ENCODE data around the gene PALD1. TPM values are rescaled to one million over a fixed set of nuclear protein-coding genes. Genes with fewer than 3 reads are reported as not detected.

The PALD1 gene
- total RNA-seq, 2 donors from 2014 or later, result 17.3 to 19.7 TPM

GRCh38 chr10:70593513-70593890 lies 114.9 kb downstream of the PALD1 start:
- Histone ChIP-seq H3K9ac (ENCODE audit: extremely low read depth, low read length, poor library complexity, severe bottlenecking) (no peak overlapping the region), H3K4me1 (ENCODE audit: control insufficient read depth, insufficient read depth, low read length) (no peaks in the 10 kb centered on the region), H3K36me3 (ENCODE audit: control insufficient read depth, insufficient read depth, low read length) (no peaks in the 10 kb centered on the region), H3K27ac (ENCODE audit: low read depth, low read length) (no peak overlapping the region), H3K9me3 (ENCODE audit: control insufficient read depth, low read length) (no peaks in the 10 kb centered on the region), H3K4me3 (ENCODE audit: low read length) (no peak overlapping the region), H3K27me3 (ENCODE audit: control insufficient read depth, insufficient read depth, low read length, poor library complexity, severe bottlenecking) (no peaks in the 10 kb centered on the region)
- H3K9me3 Mint-ChIP-seq, result no peaks in the 10 kb centered on the region
- peaks cover 13% of the 10 kb centered on the region for H3K4me1 Mint-ChIP-seq
- peak; percentile 15 for DNase-seq
- H3K36me3 Mint-ChIP-seq (ENCODE audit: low read depth), result no peaks in the 10 kb centered on the region
- no peaks in the 10 kb centered on the region for H3K27me3 Mint-ChIP-seq (ENCODE audit: insufficient read depth)
- no peak overlapping the region for H3K4me3 Mint-ChIP-seq
- no peak for TF ChIP-seq CTCF (conservative IDR thresholded peaks at IDR 0.05)
- no peak overlapping the region for H3K27ac Mint-ChIP-seq
- 90 to 92% methylated on average over 3 to 7 of the region's 7 CpGs for WGBS, 2 experiments (ENCODE audit: insufficient coverage in 1 of 2, insufficient read length in 1 of 2)

GRCh38 chr10:70594161-70594560 lies 115.6 kb downstream of the PALD1 start:
- Mint-ChIP-seq H3K4me1 (peaks cover 13% of the 10 kb centered on the region), H3K9me3 (no peaks in the 10 kb centered on the region), H3K27me3 (ENCODE audit: insufficient read depth) (no peaks in the 10 kb centered on the region), H3K4me3 (no peak overlapping the region), H3K27ac (no peak overlapping the region), H3K36me3 (ENCODE audit: low read depth) (no peaks in the 10 kb centered on the region)
- no peak overlapping the region for H3K9ac ChIP-seq (ENCODE audit: extremely low read depth, low read length, poor library complexity, severe bottlenecking)
- H3K4me3 ChIP-seq (ENCODE audit: low read length), result no peak overlapping the region
- WGBS, 2 experiments (ENCODE audit: insufficient coverage in 1 of 2, insufficient read length in 1 of 2), result 92 to 93% methylated on average over 3 of the region's 3 CpGs
- H3K36me3 ChIP-seq (ENCODE audit: control insufficient read depth, insufficient read depth, low read length), result no peaks in the 10 kb centered on the region
- no peaks in the 10 kb centered on the region for H3K4me1 ChIP-seq (ENCODE audit: control insufficient read depth, insufficient read depth, low read length)
- DNase-seq, result peak; percentile 43
- no peak overlapping the region for H3K27ac ChIP-seq (ENCODE audit: low read depth, low read length)
- H3K9me3 ChIP-seq (ENCODE audit: control insufficient read depth, low read length), result no peaks in the 10 kb centered on the region
- no peaks in the 10 kb centered on the region for H3K27me3 ChIP-seq (ENCODE audit: control insufficient read depth, insufficient read depth, low read length, poor library complexity, severe bottlenecking)
- no peak for TF ChIP-seq CTCF (conservative IDR thresholded peaks at IDR 0.05)

GRCh38 chr10:70595566-70596016 lies 117.0 kb downstream of the PALD1 start:
- TF ChIP-seq CTCF (conservative IDR thresholded peaks at IDR 0.05), result no peak
- Mint-ChIP-seq H3K9me3 (no peaks in the 10 kb centered on the region), H3K27me3 (ENCODE audit: insufficient read depth) (no peaks in the 10 kb centered on the region), H3K36me3 (ENCODE audit: low read depth) (no peaks in the 10 kb centered on the region), H3K4me3 (no peak overlapping the region), H3K27ac (no peak overlapping the region), H3K4me1 (peaks cover 13% of the 10 kb centered on the region)
- Histone ChIP-seq H3K27ac (ENCODE audit: low read depth, low read length) (no peak overlapping the region), H3K9me3 (ENCODE audit: control insufficient read depth, low read length) (no peaks in the 10 kb centered on the region), H3K4me3 (ENCODE audit: low read length) (no peak overlapping the region), H3K9ac (ENCODE audit: extremely low read depth, low read length, poor library complexity, severe bottlenecking) (no peak overlapping the region), H3K27me3 (ENCODE audit: control insufficient read depth, insufficient read depth, low read length, poor library complexity, severe bottlenecking) (no peaks in the 10 kb centered on the region), H3K36me3 (ENCODE audit: control insufficient read depth, insufficient read depth, low read length) (no peaks in the 10 kb centered on the region), H3K4me1 (ENCODE audit: control insufficient read depth, insufficient read depth, low read length) (no peaks in the 10 kb centered on the region)
- 87 to 92% methylated on average over 2 to 5 of the region's 5 CpGs for WGBS, 2 experiments (ENCODE audit: insufficient coverage in 1 of 2, insufficient read length in 1 of 2)
- DNase-seq, result peak; percentile 39
